ENCODE results near the gene ZBTB25.
A peak's percentile ranks its signal among the peaks of the same experiment; 100 is the strongest.
"Not testable (repeated sequence)": the region's sequence is repeated elsewhere in the genome, so short reads cannot be mapped to it uniquely, and the experiment has no call there.

ZBTB25 gene

DNA sequence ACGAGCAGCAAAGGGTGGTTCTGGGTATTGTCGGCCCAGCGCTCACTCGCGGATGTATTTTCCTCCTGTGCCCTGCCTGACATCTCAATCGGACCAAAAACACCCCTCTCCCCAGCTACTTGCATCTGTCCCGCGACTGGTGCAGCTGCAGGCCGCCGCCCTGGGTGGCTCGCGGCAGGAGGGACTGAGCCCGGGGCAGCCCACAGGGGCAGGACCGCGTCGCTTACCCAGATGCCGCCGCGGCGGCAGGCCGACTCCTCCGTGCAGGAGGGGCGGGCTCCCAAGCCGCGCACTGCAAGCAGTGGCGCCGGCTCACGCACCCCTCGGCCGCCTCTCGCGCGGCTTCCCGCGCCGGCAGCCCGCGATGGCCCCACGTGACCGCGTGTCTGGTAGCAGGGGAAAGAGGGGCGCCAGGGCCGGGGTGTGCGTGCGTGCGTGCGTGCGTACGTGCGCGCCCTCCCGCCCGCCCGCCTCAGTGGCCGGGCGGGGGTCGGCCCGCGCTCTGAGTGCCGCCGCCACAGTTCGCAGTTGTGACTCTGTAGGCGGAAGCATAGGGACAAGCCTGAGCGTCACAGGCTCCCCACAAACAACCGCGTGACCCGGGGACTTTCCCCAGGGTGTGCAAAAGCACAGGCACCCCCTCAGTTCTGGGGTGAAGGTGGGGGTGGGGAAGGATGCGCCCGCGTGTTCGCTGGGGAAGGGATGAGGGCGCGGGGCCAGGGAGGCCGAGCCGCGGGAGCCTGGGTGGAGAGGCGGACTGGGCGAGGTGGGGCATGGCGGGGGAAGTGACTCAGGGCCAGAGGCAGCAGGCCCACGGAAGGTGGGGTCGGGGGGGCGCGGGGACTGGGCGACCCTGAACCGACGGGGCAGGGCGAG is at the start of gene ZBTB25:
Gene ZBTB25 (minus strand): TSS at position 405 of the 876 bp plus-strand sequence. CDS start 13,305 bp downstream, outside the sequence.
- peak; percentile 91 to 93 for DNase-seq (ENCODE audit: low read depth in 2 of 2)

DNA sequence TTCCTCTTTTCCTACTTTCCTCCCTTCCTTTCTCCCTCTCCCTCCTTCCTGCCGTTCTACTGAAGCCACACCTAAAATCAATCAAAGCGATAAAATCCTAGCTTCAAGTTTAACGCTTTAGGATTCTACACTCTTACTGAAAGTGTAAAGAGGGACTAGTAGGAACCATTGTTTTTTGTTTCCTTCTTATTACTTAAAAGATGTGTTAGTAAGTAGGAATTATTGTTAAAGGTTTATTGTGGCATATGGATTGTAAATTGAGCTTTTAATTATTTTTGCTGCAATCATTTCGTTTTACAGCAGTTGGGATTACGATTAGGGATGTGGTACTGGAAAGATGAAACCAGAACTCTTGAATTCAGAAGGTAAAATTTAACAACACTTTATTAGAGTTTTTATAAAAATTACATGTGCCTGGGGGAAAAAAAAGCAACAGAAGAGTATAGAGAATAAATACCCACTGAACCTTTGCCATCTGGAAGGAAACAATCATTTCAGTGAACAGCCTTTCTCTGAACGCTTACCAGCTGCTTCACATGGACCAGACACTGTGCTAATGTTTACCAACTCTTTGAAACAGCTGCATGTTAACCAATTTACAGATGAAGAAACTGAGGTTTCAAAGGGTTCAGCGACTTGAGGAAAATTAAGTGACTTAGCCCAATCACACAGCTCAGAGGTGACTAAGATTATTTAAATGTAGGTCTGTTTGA is 47.1 kb upstream of the ZBTB25 start:
- no peak for DNase-seq (ENCODE audit: low read depth in 2 of 2)

DNA sequence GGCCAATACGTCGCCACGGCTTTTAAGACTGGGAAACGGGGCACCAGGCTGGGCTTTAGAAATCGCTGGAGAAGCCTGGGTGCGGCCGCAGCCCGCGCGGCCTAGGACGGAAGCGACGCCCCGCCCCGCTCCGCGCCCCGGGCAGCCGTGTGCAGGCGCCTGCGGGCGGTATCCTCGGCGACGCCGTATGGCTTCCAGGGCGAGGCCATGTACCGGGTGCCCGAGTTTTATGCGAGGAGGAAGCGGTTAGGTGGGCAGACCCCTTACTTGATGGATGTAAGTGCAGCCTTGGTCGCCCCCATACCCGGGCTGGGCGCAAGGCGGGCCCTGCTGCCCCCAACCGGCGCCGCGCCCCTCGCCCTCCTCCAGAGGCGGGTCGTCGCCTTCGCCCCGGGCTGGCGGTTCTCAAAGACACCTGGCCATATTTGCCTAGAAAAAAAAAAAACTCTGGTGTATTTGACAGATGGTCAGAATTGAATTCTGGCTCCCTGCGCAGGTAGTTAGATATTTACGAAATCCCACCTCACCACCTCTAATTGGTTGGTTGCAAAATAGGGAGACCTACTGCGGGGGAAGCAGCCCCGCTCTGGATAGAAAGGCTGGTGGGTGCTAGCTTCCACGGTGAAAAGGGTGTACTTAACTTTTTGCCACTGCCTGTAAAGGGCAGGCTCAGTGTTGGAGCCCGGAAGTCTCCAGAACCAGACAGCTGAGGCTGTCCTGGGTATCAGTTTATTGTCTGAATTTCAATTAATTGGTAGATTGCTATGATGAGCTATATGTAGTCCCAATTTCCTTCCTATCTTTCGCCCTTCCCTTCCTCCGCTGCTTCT is 46.4 kb upstream of the ZBTB25 start, which contains the start of gene PPP1R36:
Gene PPP1R36 (plus strand): TSS at position 171 of the 830 bp plus-strand sequence. CDS start 37 bp downstream, at position 208.
- DNase-seq (ENCODE audit: low read depth in 2 of 2): peak; percentile 29 to 44

DNA sequence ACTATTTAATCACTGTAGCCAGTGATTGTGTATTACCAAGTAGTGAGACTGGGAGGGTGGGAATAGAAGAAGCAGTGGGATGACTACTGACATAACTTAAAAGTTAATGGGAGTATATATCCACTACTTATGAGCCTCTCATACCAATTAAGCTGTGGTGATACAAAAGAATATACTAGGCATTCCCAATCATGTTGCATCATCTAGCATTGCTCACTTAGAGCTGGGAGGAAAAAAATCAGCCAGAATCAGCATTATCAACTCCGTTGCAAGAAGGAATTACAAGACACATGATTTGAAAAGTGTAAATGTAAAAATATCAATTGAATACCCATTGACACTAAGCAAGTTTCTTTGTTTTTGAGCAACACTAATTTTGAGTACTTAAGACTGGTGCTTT is 45.4 kb upstream of the ZBTB25 start:
- DNase-seq (ENCODE audit: low read depth in 2 of 2): no peak

DNA sequence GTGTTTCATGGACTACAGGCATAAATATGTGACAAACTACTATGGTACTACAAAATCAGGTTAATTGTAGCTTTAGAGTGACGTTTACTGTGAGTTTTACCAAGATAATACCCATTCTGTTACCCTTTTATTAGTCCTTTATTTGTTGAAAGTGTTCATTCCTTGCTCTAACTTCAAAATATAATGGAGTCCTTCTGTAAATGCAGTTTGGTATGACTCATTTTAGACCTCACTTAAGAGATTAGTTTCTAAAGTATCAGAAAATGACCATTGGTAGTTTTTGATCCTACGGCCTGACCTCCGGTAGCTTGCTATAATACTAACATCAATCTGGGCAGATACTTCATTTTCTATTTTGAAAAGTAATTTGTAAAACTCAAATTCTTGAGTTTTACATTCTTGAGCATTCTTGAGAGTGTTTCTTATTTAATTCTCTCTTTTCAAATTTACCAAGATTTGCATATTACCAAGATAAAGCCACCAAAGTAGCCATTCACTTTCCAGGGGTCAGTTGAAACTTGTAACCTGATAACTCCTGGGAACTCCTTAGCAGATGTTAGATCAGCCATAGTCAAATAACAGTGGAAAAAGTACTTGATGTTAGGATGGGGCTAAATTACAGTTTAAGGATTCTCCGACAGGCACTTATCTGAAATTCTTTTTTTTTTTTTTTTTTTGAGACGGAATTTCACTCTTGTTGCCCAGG is 41.1 kb upstream of the ZBTB25 start:
- no peak for DNase-seq (ENCODE audit: low read depth in 2 of 2)

- DNase-seq (ENCODE audit: low read depth in 2 of 2): no peak
Observed at GRCh38 chr14:64542836-64543201, 39.2 kb upstream of the ZBTB25 start.

GRCh38 chr14:64541972-64542835 is 38.6 kb upstream of the ZBTB25 start:
- DNase-seq (ENCODE audit: low read depth in 2 of 2): no peak

GRCh38 chr14:64541261-64541971 is 37.8 kb upstream of the ZBTB25 start:
- no peak for DNase-seq (ENCODE audit: low read depth in 2 of 2)

DNA sequence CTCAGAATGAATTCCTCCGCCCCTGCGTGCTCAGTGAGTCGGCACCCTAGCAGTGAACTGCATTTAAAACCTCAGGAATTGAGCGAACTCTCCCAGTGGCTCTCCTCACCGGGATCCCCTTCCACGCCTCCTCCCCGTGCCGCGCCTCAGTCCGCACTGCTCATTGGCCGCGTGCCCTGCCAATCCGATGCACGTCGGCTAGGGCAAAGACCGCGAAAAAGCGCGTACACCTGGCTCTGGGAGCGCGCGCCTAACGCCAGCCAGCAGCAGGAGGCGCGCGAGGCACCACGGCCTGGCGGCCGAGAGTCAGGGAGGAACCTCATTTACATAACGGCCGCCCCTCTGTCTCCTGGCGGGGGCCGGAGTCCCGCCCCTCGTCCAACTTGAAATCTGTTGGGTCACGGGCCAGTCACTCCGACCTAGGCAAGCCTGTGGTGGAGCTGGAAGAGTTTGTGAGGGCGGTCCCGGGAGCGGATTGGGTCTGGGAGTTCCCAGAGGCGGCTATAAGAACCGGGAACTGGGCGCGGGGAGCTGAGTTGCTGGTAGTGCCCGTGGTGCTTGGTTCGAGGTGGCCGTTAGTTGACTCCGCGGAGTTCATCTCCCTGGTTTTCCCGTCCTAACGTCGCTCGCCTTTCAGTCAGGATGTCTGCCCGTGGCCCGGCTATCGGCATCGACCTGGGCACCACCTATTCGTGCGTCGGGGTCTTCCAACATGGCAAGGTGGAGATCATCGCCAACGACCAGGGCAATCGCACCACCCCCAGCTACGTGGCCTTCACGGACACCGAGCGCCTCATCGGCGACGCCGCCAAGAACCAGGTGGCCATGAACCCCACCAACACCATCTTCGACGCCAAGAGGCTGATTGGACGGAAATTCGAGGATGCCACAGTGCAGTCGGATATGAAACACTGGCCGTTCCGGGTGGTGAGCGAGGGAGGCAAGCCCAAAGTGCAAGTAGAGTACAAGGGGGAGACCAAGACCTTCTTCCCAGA is 36.9 kb upstream of the ZBTB25 start, which contains the start of gene HSPA2:
Gene HSPA2 (plus strand): TSS at position 534 of the 995 bp plus-strand sequence. CDS start 109 bp downstream, at position 643.
- peak; percentile 95 to 97 for DNase-seq (ENCODE audit: low read depth in 2 of 2)

DNA sequence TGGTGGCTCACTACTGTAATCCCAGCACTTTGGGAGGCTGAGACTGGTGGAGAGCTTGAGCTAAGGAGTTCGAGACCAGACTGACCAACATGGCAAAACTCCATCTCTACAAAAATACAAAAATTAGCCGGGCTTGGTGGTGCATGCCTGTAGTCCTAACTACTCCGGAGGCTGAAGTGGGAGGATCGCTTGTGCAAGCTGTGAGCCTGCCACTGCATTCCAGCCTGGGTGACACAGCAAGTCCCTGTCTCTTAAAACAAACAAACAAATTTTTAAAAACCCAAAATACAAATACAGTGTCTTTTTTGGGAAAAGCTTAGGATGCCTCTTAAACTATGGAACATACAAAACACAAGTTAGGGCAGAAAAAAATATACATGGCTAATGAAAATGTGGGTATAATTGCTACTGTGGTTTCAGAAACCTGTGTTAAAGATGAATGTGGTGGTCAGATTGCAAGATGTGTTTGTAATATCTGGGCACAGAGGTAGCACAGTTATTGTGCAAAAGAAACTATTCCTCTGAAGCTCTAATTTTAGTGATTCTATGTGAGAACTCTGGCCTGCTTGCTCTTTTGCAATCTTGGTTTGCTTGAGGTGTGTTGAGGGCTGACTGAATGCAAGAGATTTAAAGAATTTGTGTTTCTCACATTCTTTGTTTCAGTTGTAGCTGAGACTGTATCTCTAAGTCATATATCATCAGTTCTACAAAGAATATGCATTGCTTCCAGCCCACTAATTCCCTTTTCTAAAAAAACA is 33.0 kb upstream of the ZBTB25 start:
- no peak for DNase-seq (ENCODE audit: low read depth in 2 of 2)

DNA sequence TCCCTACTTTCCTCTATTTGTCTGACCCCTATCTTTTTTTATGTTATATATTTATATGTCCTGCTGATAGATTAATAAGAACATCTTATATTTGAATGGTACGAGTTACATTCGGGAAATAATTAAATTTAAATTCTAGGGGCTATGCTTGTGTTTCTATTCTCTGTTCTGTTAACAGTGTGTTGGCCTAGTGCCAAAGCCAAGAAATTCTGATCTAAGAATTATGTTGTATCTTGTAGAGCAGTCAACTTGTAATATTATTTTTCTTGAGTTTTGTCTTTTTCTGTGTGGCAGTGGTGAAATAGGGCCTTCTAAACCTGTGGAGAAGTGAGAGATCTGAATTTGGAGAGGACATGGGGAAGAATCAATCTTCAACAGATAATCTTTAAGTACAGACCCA is 27.9 kb upstream of the ZBTB25 start:
- DNase-seq (ENCODE audit: low read depth in 2 of 2): no peak

DNA sequence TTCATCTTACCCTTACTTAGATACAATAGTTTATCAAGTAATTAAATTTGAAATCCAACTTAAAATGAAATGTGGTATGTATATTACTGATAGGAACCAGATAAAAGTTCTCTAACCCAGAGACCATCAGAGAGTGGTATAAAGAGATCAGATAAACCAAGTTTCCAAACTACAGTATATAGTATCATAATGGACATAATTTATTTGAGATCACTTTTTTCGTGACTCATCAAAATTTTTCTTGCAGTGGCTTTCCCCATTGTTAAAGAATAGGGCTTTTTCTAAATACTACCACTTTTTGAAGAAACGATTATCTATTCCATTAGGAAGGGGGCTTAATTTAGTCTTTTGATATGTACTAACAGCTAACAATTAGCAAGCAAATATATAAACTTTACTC is 21.7 kb upstream of the ZBTB25 start:
- no peak for DNase-seq (ENCODE audit: low read depth in 2 of 2)

DNA sequence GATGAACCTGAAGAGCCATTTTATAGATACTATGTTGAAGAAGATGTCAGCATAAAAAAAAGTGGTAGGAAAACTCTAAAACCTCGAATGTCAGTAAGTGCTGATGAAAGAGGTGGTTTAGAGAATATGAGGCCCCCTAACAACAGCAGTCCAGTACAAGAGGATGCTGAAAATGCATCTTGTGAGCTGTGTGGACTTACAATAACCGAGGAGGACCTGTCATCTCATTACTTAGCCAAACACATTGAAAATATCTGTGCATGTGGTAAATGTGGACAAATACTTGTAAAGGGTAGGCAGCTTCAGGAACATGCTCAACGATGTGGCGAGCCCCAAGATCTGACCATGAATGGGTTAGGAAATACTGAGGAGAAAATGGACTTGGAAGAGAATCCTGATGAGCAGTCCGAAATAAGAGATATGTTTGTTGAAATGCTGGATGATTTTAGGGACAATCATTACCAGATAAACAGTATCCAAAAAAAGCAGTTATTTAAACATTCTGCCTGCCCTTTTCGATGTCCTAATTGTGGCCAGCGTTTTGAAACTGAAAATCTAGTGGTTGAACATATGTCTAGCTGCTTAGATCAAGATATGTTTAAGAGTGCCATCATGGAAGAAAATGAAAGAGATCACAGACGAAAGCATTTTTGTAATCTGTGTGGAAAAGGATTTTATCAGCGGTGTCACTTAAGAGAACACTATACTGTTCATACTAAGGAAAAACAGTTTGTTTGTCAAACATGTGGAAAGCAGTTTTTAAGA is 19.1 kb upstream of the ZBTB25 start:
- DNase-seq (ENCODE audit: low read depth in 2 of 2): no peak

DNA sequence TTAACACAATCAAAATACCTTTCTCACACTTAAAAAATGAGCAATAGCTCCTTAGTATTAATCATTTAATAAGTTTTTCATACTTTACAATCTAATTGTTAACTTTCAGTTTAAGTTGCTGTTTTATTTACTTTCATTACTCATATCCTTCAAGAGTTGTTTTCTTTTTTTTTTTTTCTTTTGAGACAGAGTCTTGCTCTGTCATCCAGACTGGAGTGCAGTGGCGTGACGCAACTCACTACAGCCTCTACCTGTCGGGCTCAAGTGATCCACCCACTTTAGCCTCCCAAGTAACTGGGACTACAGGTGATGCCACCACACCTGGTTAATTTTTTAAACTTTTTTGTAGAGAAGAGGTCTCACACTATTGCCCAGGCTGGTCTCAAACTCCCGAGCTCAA is 17.1 kb upstream of the ZBTB25 start:
- no peak for DNase-seq (ENCODE audit: low read depth in 2 of 2)

DNA sequence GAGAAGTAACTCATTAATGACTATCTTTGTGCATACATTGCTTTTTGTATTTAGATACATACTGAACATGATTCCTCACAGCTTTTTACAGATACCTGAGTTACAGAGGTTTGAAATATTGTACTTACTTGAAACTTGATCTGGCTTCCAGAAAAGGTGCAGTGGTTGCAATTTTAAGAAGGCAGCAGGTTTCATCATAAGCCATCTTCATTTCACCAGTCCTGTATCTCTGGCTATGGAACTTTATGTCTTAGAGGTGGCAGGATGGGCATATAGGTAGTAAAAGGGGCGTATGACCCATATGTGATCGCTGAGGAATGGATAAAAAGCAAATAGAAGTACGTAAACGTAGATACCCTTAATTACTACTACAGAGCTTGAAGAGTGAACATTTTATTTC is 14.6 kb upstream of the ZBTB25 start:
- DNase-seq (ENCODE audit: low read depth in 2 of 2): no peak

DNA sequence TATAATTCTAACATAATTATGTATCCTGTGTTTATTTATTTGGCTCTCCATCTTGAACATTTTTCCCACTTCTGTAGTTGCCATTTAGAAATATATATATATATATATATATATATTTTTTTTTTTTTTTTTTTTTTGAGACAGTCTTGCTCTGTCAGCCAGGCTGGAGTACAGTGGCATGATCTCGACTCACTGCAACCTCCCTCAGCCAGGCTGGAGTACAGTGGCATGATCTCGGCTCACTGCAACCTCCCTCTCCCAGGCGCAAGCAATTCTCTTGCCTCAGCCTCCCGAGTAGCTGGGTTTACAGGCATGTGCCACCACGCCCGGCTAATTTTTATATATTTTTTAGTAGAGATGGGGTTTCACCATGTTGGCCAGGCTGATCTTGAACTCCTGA is 14.0 kb upstream of the ZBTB25 start:
- DNase-seq (ENCODE audit: low read depth in 2 of 2): not testable (repeated sequence)

- no peak for DNase-seq (ENCODE audit: low read depth in 2 of 2)
Observed at GRCh38 chr14:64516969-64517368, 13.3 kb upstream of the ZBTB25 start.

All from stimulated activated CD8-positive, alpha-beta memory T cell treated with anti-CD3 and anti-CD28 coated beads, Interleukin-15, amount 100 ng/mL, for 48 hours (primary cell).